ENCODE measurements around the gene L3MBTL1. TPM values are rescaled to one million over a fixed set of nuclear protein-coding genes. Genes with fewer than 3 reads are reported as not detected.

Gene L3MBTL1
- total RNA-seq, result 5.8 and 7.1 TPM in 2 replicates

DNA sequence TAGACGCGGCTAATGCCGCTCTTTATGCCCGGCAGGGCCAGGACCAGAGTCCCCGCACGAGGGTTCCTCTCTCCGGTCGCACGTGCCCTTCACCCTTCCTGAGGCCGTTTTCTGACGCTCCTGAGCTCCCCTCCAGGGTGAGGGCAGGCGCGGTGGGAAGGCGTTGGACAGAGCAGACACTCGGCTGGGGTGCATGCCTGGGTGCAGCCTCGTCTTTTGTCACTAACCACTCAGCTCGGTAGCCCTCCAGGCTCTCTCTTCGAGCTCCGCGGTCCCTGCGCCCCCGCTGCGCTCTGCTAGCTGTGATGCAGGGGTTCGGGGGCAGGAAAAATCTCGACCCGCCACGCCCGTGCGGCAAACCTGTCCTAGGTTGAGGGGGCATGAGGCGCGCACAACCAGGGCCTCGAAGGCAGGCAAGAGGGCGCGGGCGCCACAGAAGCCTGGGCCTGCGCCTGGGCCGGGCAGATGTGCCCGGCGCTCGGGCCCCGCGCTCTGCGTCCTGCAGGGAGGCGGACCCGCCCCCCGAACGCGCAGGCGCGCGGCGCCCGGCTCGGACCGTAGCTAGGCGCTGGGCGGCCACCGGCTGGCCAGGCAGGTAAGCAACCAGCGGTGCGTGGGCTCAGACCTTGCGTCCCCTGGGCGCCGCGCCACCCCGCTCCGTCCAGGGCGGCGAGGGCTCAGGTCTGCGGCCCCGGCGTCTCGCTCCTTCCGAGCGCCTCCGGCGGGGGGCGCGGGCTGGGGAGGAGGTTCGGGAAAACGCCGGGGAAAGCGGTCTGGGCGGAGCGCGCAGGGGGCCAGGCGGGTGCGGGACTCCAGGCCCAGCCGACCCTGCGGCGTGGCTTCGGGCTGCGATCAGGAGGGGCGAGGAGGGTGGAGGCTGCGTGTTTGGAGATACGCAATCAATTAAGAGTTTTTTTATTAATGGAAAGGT is at the start of gene L3MBTL1:
TSS of gene L3MBTL1 (plus strand) at position 548 of the 931 bp plus-strand sequence. CDS start 5,807 bp downstream, outside the sequence.

GRCh38 chr20:43558412-43559146 is 51.1 kb downstream of the L3MBTL1 start, which contains the start of gene SGK2:
SGK2 (plus strand) TSS chr20:43559027; CDS start chr20:43566496, 7,469 bp downstream.

DNA sequence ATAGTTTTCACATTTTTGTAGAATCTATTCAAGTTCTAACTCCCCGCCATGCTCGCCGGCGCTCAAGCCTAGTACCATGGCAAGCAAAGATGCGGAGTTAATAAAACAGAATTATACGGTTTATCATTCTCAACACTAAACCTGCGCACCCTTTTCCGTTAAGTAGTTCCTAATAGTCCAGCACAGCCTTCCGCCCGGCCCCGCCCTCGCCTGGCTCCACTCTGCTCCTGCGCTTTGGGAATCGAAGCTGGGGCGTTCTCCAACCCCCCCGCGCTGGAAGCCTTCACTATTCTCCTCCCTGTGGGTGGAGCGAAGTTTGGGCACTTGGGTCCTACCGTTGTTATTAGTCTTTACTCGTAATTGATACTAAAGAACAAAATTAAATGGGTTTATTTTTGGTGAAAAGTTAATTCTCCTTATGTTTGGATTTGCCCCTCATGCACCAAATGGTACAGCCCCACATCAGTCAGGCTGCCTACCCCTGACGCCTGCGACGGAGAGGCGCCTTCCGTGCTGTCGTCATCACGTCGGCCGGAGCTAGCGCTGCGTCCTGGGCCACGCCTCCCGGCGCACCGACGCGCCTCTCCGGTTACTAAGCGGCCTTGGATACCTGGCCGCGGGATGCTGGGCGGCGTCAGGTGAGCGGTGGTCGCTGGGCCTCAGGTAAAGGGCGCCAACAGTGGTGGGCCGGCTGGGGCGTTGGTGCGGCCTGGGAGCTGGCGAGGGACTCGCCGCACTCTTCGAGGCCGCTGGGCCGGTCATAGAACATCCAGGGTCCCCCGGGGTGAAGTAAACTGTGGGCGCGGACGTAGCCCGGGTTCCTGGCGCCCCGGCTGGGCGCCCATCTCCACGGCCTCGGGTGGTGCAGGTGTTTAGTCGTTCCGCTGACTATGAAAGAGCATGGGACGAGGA is 83.2 kb downstream of the L3MBTL1 start, which contains the start of gene IFT52:
TSS of gene IFT52 (plus strand) at position 546 of the 912 bp plus-strand sequence. CDS start 3,762 bp downstream, outside the sequence.

Other genes with a start within 250 kb of the L3MBTL1 start
- 35.0 and 61.0 TPM in 2 replicates for gene SRSF6, start 49.8 kb upstream of the L3MBTL1 start, total RNA-seq
- gene SGK2, start 51.3 kb downstream of the L3MBTL1 start, total RNA-seq, result under 0.01 and 0.74 TPM in 2 replicates
- gene IFT52, start 83.2 kb downstream of the L3MBTL1 start, total RNA-seq, result 32.4 and 46.3 TPM in 2 replicates
- gene MYBL2, start 159.4 kb downstream of the L3MBTL1 start, total RNA-seq, result 0.30 and 4.9 TPM in 2 replicates
- not detected in 2 replicates for gene GTSF1L, start 219.3 kb downstream of the L3MBTL1 start, total RNA-seq